Tongue (tissue), 2 donors: Measurements from ENCODE around the gene CNPPD1. TPM values are rescaled to one million over a fixed set of nuclear protein-coding genes. Genes with fewer than 3 reads are reported as not detected.

Experiments used
- DNase-seq: peaks from one replicate; pipeline ENCODE4 v3.0.0-alpha.2; 2015
- total RNA-seq: library from RNA; depleted of rRNA; stranded (reverse); fragments of >200 nt; gene quantifications from one replicate; pipeline ENCODE4 v1.2.3, GENCODE V29; 2014

CNPPD1 gene
- total RNA-seq, 1 donor from 2014 or later = 23.9 TPM

DNA sequence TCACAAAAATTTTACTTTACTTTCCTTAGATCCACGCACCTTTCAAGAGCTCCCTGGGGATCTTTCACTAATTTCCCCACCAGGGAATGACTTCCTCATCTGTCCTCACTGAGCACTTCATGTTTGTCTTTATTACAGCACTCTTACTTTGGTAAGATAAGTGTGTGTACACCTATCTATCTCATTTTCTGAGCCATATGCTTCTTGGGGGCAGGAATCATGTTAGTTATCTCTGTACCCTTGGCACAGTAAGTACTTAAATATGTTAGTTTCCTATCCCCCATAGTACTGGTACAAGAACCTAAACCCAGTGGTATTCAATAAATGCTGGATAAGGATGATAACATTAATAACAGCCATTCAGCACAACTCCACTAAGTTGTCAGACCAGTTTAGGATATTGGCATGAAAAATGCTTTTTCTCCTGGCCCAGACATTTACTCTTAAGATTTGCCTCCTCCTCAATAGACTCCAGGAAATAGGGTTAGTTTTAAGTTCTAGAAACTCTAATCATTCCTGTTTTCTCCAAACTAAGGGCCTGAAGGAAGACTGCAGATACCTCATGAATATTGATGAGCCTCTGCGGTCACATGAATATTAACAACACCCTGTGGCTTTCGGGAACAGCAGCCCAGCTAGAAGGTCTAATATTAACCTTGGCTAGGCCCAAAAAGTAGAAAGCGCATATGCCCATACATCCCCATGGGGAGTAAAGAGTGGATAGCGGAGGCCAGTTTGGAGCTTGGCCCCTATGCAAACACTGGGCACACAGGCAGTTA, 54.3 kb downstream of the CNPPD1 start:
- DNase-seq = no peak

Other genes with a start within 250 kb of the CNPPD1 start
- gene CDK5R2, start 217.3 kb downstream of the CNPPD1 start, total RNA-seq = not detected
- not detected for gene FEV, start 191.7 kb downstream of the CNPPD1 start, total RNA-seq
- not detected for gene CRYBA2, start 183.5 kb downstream of the CNPPD1 start, total RNA-seq
- not detected for gene CFAP65, start 135.4 kb downstream of the CNPPD1 start, total RNA-seq
- not detected for gene IHH, start 116.0 kb downstream of the CNPPD1 start, total RNA-seq
- 12.8 TPM for gene NHEJ1, start 16.1 kb downstream of the CNPPD1 start, total RNA-seq
- gene SLC23A3, start 6.9 kb downstream of the CNPPD1 start, total RNA-seq = 0.92 TPM
- 35.0 TPM for gene RETREG2, start 1.4 kb upstream of the CNPPD1 start, total RNA-seq
- gene ZFAND2B, start 29.9 kb upstream of the CNPPD1 start, total RNA-seq = 24.4 TPM
- gene ABCB6, start 42.0 kb upstream of the CNPPD1 start, total RNA-seq = 35.3 TPM
- 51.9 TPM for gene ATG9A, start 52.7 kb upstream of the CNPPD1 start, total RNA-seq
- gene ANKZF1, start 52.9 kb upstream of the CNPPD1 start, total RNA-seq = 41.0 TPM
- gene GLB1L, start 68.5 kb upstream of the CNPPD1 start, total RNA-seq = 5.2 TPM
- 10.5 TPM for gene STK16, start 68.6 kb upstream of the CNPPD1 start, total RNA-seq
- not detected for gene TUBA4B, start 76.3 kb upstream of the CNPPD1 start, total RNA-seq
- gene TUBA4A, start 77.0 kb upstream of the CNPPD1 start, total RNA-seq = 76.1 TPM
- 96.5 TPM for gene DNAJB2, start 102.4 kb upstream of the CNPPD1 start, total RNA-seq
- 0.31 TPM for gene PTPRN, start 132.5 kb upstream of the CNPPD1 start, total RNA-seq
- gene RESP18, start 155.8 kb upstream of the CNPPD1 start, total RNA-seq = not detected
- 33.4 TPM for gene DNPEP, start 211.0 kb upstream of the CNPPD1 start, total RNA-seq
- gene DES, start 241.5 kb upstream of the CNPPD1 start, total RNA-seq = 5,232 TPM